Spinal cord (tissue), 10 donors: Measurements from ENCODE around the gene ARMC9. TPM values are rescaled to one million over a fixed set of nuclear protein-coding genes. Genes with fewer than 3 reads are reported as not detected.
"Not testable (repeated sequence)": the region's sequence is repeated elsewhere in the genome, so short reads cannot be mapped to it uniquely, and the experiment has no call there.

Source experiments
- DNase-seq, 6 donors: peaks; one replicate each; pipeline versions ENCODE4 v3.0.0 to v3.0.0-alpha.2; 2013 to 2015; ENCODE audit warnings: low spot score in 6 of 6, low read depth in 4 of 6
- H3K27ac ChIP-seq: one replicate; pipeline ENCODE4 v1.5.1; 2013; ENCODE audit warnings: low read depth, low read length, control low read depth
- H3K27me3 ChIP-seq: one replicate; pipeline ENCODE4 v1.6.1; 2013; ENCODE audit warnings: low read length; ENCODE audit not compliant: control insufficient read depth, insufficient read depth
- H3K36me3 ChIP-seq: one replicate; pipeline ENCODE4 v1.6.1; 2013; ENCODE audit warnings: low read length; ENCODE audit not compliant: control insufficient read depth, insufficient read depth
- H3K4me1 ChIP-seq: one replicate; pipeline ENCODE4 v1.6.1; 2013; ENCODE audit warnings: low read length; ENCODE audit not compliant: control insufficient read depth, insufficient read depth
- H3K4me3 ChIP-seq: one replicate; pipeline ENCODE4 v1.5.1; 2013; ENCODE audit warnings: low read depth, low read length, control low read depth
- H3K9me3 ChIP-seq: one replicate; pipeline ENCODE4 v1.6.1; 2013; ENCODE audit warnings: low read length; ENCODE audit not compliant: control insufficient read depth, insufficient read depth
- WGBS: methylation state at CpG from one replicate; pipeline ENCODE4 v1.1.5; 2013; ENCODE audit warnings: missing lambda C conversion rate; ENCODE audit not compliant: insufficient coverage; 5-methylcytosine and 5-hydroxymethylcytosine counted together
- polyA plus RNA-seq, 2 donors: library from polyadenylated mRNA; unstranded; fragments of 120-200 nt; gene quantifications; one replicate each; pipeline ENCODE4 v1.2.1, GENCODE V29; 2013; ENCODE audit not compliant: insufficient read length in 2 of 2
- total RNA-seq, 2 donors: library from RNA; depleted of rRNA in 1 of 2; stranded (reverse); fragments of 120-200 nt in 1 of 2; fragments of >200 nt in 1 of 2; gene quantifications; one replicate each; pipeline versions ENCODE4 v1.2.3 to v1.2.4, GENCODE V29; 2013 to 2014
- donor health status: healthy.

The ARMC9 gene
- total and polyA plus RNA-seq, 4 donors, result 14.4 to 27.6 (median 21.3) TPM

- no peak overlapping the region for H3K27ac ChIP-seq
- no peak overlapping the region for H3K4me3 ChIP-seq
- peaks cover 22% of the 10 kb centered on the region for H3K4me1 ChIP-seq
- WGBS, result 93% methylated on average over 8 of the region's 8 CpGs
- H3K27me3 ChIP-seq, result peaks cover 8% of the 10 kb centered on the region
- no peaks in the 10 kb centered on the region for H3K9me3 ChIP-seq
- no peak for DNase-seq
- H3K36me3 ChIP-seq, result no peaks in the 10 kb centered on the region
Observed at GRCh38 chr2:231189171-231189530, 9.3 kb upstream of the ARMC9 start.

DNA sequence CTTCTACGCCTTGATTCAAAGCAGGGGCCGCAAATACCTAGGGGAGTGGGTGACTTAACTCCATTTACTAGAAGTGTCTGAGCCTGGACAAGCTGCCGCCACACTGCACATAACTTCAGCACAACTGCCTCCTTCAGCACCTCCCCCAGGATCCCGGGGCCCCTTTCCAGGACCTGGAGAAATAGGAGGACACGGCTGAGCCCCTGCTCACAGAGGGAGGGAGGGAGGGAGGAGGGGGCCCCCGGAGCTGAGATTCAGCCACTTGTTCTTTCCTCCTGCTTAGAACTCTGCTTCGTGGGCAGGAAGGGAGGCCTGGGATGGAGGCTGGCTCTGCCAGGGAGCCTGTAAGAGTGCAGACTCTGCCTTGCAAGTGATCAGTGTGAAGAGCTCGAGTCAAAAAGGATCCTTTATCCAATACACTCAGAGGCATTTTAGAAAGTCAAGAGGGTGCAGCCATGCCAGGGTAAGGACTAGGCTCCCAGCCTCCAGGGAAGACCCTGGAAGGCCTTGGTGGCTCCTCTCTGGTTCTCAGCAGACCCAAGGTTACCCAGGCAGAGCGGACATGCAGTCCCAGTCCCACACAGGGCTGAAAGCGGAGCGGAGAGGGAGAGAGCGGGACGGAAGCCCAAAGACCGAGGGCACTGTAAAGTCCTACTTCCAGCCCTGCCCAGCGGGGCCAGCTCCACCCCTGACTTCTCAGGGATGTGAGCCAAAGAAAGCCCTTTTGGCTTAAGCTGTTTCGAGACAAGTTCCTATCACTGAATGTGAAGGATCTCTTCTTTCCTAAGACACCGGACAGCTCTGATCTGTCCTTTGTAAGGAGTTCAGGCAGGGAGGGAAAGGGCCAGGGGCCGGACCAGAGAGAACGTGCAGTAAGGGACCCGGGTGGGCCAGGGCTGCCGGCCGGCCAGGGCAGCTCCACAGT, 8.6 kb upstream of the ARMC9 start:
- H3K27ac ChIP-seq, result peak overlapping the region; percentile 86
- DNase-seq, result peak in 1 of 6 donors; percentile 65
- no peaks in the 10 kb centered on the region for H3K9me3 ChIP-seq
- WGBS, result 38% methylated on average over 15 of the region's 22 CpGs
- peaks cover 8% of the 10 kb centered on the region for H3K27me3 ChIP-seq
- peak overlapping the region; percentile 36 for H3K4me3 ChIP-seq
- no peaks in the 10 kb centered on the region for H3K36me3 ChIP-seq
- peaks cover 22% of the 10 kb centered on the region for H3K4me1 ChIP-seq

DNA sequence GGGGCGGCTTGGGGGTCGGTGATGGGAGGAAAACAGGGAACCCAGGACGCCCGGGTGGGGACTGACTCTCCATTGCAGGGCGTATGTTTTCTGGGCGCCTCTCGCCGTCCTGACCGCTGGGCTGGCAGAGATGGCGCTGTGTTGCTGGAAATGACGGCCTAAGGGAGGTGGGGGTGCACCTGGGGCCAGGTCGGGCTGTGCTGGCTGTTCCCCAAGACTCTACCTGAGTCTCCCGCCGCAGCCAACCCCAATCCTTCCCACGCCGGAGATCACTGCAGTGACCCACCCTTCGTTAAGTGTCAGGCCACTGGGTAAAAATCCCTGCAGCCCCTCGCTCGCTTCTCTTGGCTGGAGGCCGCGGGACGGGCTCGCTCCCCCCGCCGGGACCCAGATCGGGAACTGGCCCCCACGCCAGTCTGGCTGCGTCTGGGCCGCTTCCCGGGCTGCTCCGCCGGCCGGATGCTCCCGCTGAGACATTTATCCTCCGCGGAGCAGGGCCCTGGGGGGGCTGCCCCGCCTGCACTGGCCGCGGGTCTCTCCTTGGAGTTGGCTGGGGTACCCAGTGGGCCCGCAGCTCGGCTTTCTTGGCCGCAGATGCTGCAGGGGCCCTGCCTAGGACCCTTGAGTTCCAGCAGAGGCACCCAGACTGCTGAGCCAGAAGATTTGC, 7.8 kb upstream of the ARMC9 start:
- Histone ChIP-seq H3K27me3 (peaks cover 8% of the 10 kb centered on the region), H3K4me1 (peaks cover 20% of the 10 kb centered on the region), H3K4me3 (peak overlapping the region; percentile 36), H3K9me3 (no peaks in the 10 kb centered on the region), H3K36me3 (no peaks in the 10 kb centered on the region), H3K27ac (peak overlapping the region; percentile 86)
- 7% methylated on average over 42 of the region's 42 CpGs for WGBS
- DNase-seq, result peak in 2 of 6 donors; percentile 39 to 68

- 57% methylated on average over 9 of the region's 19 CpGs for WGBS
- Histone ChIP-seq H3K36me3 (no peaks in the 10 kb centered on the region), H3K4me3 (no peak overlapping the region), H3K9me3 (no peaks in the 10 kb centered on the region), H3K4me1 (peaks cover 19% of the 10 kb centered on the region), H3K27ac (no peak overlapping the region), H3K27me3 (peaks cover 8% of the 10 kb centered on the region)
- peak in 2 of 6 donors; percentile 59 to 71 for DNase-seq
Observed at GRCh38 chr2:231191896-231192872, 6.2 kb upstream of the ARMC9 start.

GRCh38 chr2:231193216-231193615, 5.2 kb upstream of the ARMC9 start:
- WGBS, result no CpG with 5 or more reads among the region's 3 CpGs
- Histone ChIP-seq H3K9me3 (no peaks in the 10 kb centered on the region), H3K36me3 (no peaks in the 10 kb centered on the region), H3K4me1 (peaks cover 25% of the 10 kb centered on the region), H3K27me3 (peaks cover 8% of the 10 kb centered on the region), H3K4me3 (no peak overlapping the region), H3K27ac (no peak overlapping the region)
- DNase-seq, result no peak

- Histone ChIP-seq H3K27ac (no peak overlapping the region), H3K27me3 (no peaks in the 10 kb centered on the region), H3K4me3 (no peak overlapping the region), H3K9me3 (no peaks in the 10 kb centered on the region), H3K4me1 (peaks cover 17% of the 10 kb centered on the region), H3K36me3 (peaks cover 4% of the 10 kb centered on the region)
- WGBS, result 100% methylated on average over 4 of the region's 5 CpGs
- no peak for DNase-seq
Observed at GRCh38 chr2:231196592-231196991, 1.8 kb upstream of the ARMC9 start.

GRCh38 chr2:231197196-231197595, 1.2 kb upstream of the ARMC9 start:
- not testable (repeated sequence) for H3K27ac ChIP-seq, DNase-seq, H3K9me3 ChIP-seq, H3K36me3 ChIP-seq, H3K27me3 ChIP-seq, H3K4me3 ChIP-seq
- peaks cover 14% of the 10 kb centered on the region for H3K4me1 ChIP-seq
- WGBS, result 93% methylated on average over 3 of the region's 7 CpGs

DNA sequence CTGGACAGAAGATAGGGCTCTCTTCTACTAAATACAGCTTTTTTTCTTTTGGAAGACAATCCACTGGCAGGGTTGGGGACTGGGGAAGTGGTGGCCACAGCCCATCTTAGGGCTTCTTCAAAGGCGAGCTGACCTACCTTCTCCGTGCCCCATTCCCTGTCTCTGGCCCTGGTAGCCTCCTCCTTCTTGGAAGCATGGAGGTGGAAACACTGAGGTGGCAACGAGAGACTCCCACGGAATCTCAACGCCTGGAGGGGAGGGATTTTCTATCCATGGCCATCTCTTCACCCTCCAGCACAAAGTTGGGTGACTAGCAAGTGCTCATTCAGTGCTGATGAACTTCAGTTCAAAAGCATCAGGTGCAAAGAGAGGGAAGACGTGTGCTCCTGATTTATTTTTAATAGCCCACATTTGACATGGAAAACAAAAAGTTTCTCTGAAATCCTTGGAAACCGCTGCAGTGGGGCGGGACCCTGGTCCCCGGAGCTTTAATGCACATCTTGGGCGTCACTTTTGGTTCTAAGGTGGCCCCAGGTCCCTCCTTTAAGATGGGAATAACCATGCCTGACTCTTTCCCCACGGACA, 633 bp upstream of the ARMC9 start:
- Histone ChIP-seq H3K27me3 (no peaks in the 10 kb centered on the region), H3K4me3 (peak overlapping the region; percentile 81), H3K9me3 (no peaks in the 10 kb centered on the region), H3K27ac (peak overlapping the region; percentile 69), H3K4me1 (peaks cover 14% of the 10 kb centered on the region), H3K36me3 (peaks cover 4% of the 10 kb centered on the region)
- 37% methylated on average over 7 of the region's 11 CpGs for WGBS
- DNase-seq, result no peak

DNA sequence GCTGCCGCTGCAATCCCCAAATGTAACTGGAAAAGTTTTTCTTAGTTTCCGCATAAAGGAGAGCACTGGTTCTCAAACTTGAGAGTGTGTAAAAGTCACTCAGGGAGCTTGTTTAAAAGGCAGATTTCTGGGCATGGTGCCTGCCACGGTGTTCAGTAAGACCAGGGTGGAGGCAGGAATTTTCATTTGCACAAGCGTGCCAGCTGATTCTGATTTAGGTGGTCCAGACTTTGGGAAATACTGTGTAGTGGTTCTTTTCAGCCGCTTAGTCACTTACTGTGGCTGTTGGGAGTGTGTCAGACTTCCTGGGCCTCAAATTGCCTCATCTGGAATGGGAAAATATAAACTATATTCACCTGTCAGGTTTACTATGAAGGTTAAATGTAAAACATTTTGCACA, 788 bp downstream of the ARMC9 start:
- 18% methylated on average over 3 of the region's 5 CpGs for WGBS
- H3K27ac ChIP-seq, result peak overlapping the region; percentile 4

More for the DNA sequence above, 788 bp downstream of the ARMC9 start:
- H3K9me3 ChIP-seq, result no peaks in the 10 kb centered on the region
- no peak for DNase-seq
- peaks cover 12% of the 10 kb centered on the region for H3K36me3 ChIP-seq
- peaks cover 14% of the 10 kb centered on the region for H3K4me1 ChIP-seq
- no peaks in the 10 kb centered on the region for H3K27me3 ChIP-seq
- H3K4me3 ChIP-seq, result peak overlapping the region; percentile 81
